Activated T-cell treated with anti-CD3 and anti-CD28 coated beads, Interleukin-2, amount 50 U/mL, for 72 hours (primary cell): ENCODE measurements around the gene PID1. TPM values are rescaled to one million over a fixed set of nuclear protein-coding genes. Genes with fewer than 3 reads are reported as not detected.

Source experiments
- ATAC-seq, 2 donors: fragments of 150-1000 bp; cut with Tn5 transposase; replicated peaks in 1 of 2; 2 replicates each; pipeline ENCODE4 v1.10.0; 2021; ENCODE audit warnings: moderate library complexity in 2 of 2, mild to moderate bottlenecking in 1 of 2
- DNase-seq, 2 donors: peaks; one replicate each; pipeline ENCODE4 v3.0.0; 2021 to 2022; ENCODE audit warnings: mixed read lengths in 1 of 2
- H3K27ac Mint-ChIP-seq: one replicate; pipeline ENCODE4 v1.8.0; 2022; ENCODE audit warnings: mild to moderate bottlenecking, moderate library complexity, mixed read lengths
- H3K27me3 Mint-ChIP-seq: one replicate; pipeline ENCODE4 v1.8.0; 2022; ENCODE audit warnings: low read depth, mixed read lengths
- H3K36me3 Mint-ChIP-seq, 2 donors: one replicate each; pipeline ENCODE4 v1.8.0; 2022; ENCODE audit warnings: mixed read lengths in 2 of 2, mild to moderate bottlenecking in 1 of 2; ENCODE audit not compliant: insufficient read depth in 2 of 2
- H3K4me1 Mint-ChIP-seq: one replicate; pipeline ENCODE4 v1.8.0; 2022; ENCODE audit warnings: low read depth, mixed read lengths
- H3K4me3 Mint-ChIP-seq, 2 donors: one replicate each; pipeline ENCODE4 v1.8.0; 2022; ENCODE audit warnings: mild to moderate bottlenecking in 2 of 2, mixed read lengths in 2 of 2, moderate library complexity in 2 of 2
- H3K9me3 Mint-ChIP-seq, 2 donors: one replicate each; pipeline ENCODE4 v1.8.0; 2022; ENCODE audit warnings: mixed read lengths in 2 of 2
- total RNA-seq, 2 donors: library from RNA; stranded (reverse); gene quantifications; one replicate each; pipeline ENCODE4 v1.2.3, GENCODE V29; 2022

Gene PID1
- total RNA-seq, 2 donors from 2014 or later: not detected

GRCh38 chr2:229275506-229275905, 4.4 kb upstream of the PID1 start:
- Mint-ChIP-seq H3K27me3 (peaks cover 16% of the 10 kb centered on the region), H3K27ac (no peak overlapping the region), H3K4me3 (no peak overlapping the region), H3K4me1 (no peaks in the 10 kb centered on the region), H3K36me3 (no peaks in the 10 kb centered on the region), H3K9me3 (no peaks in the 10 kb centered on the region)
- DNase-seq: no peak
- no peak for ATAC-seq

GRCh38 chr2:229273723-229274338, 2.7 kb upstream of the PID1 start:
- Mint-ChIP-seq H3K9me3 (no peaks in the 10 kb centered on the region), H3K27me3 (peaks cover 22% of the 10 kb centered on the region), H3K27ac (no peak overlapping the region), H3K36me3 (no peaks in the 10 kb centered on the region), H3K4me3 (no peak overlapping the region), H3K4me1 (no peaks in the 10 kb centered on the region)
- no peak for ATAC-seq
- no peak for DNase-seq

GRCh38 chr2:229273006-229273722, 2.1 kb upstream of the PID1 start:
- H3K27me3 Mint-ChIP-seq: peaks cover 27% of the 10 kb centered on the region
- DNase-seq (no peak), ATAC-seq (no peak)
- no peak overlapping the region for H3K4me3 Mint-ChIP-seq
- H3K4me1 Mint-ChIP-seq: no peaks in the 10 kb centered on the region
- H3K9me3 Mint-ChIP-seq: no peaks in the 10 kb centered on the region
- H3K27ac Mint-ChIP-seq: no peak overlapping the region
- H3K36me3 Mint-ChIP-seq: no peaks in the 10 kb centered on the region

- no peak for DNase-seq
- Mint-ChIP-seq H3K27me3 (peaks cover 23% of the 10 kb centered on the region), H3K36me3 (no peaks in the 10 kb centered on the region), H3K9me3 (no peaks in the 10 kb centered on the region), H3K4me3 (no peak overlapping the region), H3K4me1 (no peaks in the 10 kb centered on the region), H3K27ac (no peak overlapping the region)
- ATAC-seq: no peak
Observed at GRCh38 chr2:229269941-229270340, 1.1 kb downstream of the PID1 start.

- Mint-ChIP-seq H3K4me3 (no peak overlapping the region), H3K27me3 (peaks cover 23% of the 10 kb centered on the region), H3K4me1 (no peaks in the 10 kb centered on the region), H3K9me3 (peaks cover 0 to under 1% of the 10 kb centered on the region in 2 donors), H3K36me3 (no peaks in the 10 kb centered on the region), H3K27ac (no peak overlapping the region)
- ATAC-seq (no peak), DNase-seq (no peak)
Observed at GRCh38 chr2:229269146-229269545, 1.9 kb downstream of the PID1 start.

- Mint-ChIP-seq H3K27me3 (peaks cover 23% of the 10 kb centered on the region), H3K27ac (no peak overlapping the region), H3K4me1 (no peaks in the 10 kb centered on the region), H3K36me3 (no peaks in the 10 kb centered on the region), H3K4me3 (no peak overlapping the region), H3K9me3 (peaks cover 0 to 2% of the 10 kb centered on the region in 2 donors)
- DNase-seq: no peak
- no peak for ATAC-seq
Observed at GRCh38 chr2:229268626-229269025, 2.5 kb downstream of the PID1 start.

- Mint-ChIP-seq H3K27me3 (peaks cover 18% of the 10 kb centered on the region), H3K36me3 (no peaks in the 10 kb centered on the region), H3K4me1 (no peaks in the 10 kb centered on the region), H3K27ac (no peak overlapping the region), H3K4me3 (no peak overlapping the region), H3K9me3 (peaks cover 0 to 2% of the 10 kb centered on the region in 2 donors)
- DNase-seq: no peak
- no peak for ATAC-seq
Observed at GRCh38 chr2:229267080-229267479, 4.0 kb downstream of the PID1 start.

GRCh38 chr2:229265727-229266126, 5.4 kb downstream of the PID1 start:
- Mint-ChIP-seq H3K4me3 (no peak overlapping the region), H3K27me3 (peaks cover 11% of the 10 kb centered on the region), H3K4me1 (no peaks in the 10 kb centered on the region), H3K36me3 (no peaks in the 10 kb centered on the region), H3K27ac (no peak overlapping the region), H3K9me3 (peaks cover 0 to 2% of the 10 kb centered on the region in 2 donors)
- DNase-seq: no peak
- no peak for ATAC-seq

GRCh38 chr2:229261599-229261998, 9.5 kb downstream of the PID1 start:
- no peak for ATAC-seq
- Mint-ChIP-seq H3K27me3 (no peaks in the 10 kb centered on the region), H3K27ac (no peak overlapping the region)

GRCh38 chr2:229261076-229261475, 10.0 kb downstream of the PID1 start:
- no peak for ATAC-seq
- H3K4me1 Mint-ChIP-seq: no peaks in the 10 kb centered on the region
- no peak for DNase-seq
- H3K27me3 Mint-ChIP-seq: no peaks in the 10 kb centered on the region
- H3K4me3 Mint-ChIP-seq: no peak overlapping the region
- H3K9me3 Mint-ChIP-seq: peaks cover 2 to 3% of the 10 kb centered on the region in 2 donors
- no peak overlapping the region for H3K27ac Mint-ChIP-seq
- no peaks in the 10 kb centered on the region for H3K36me3 Mint-ChIP-seq

More at GRCh38 chr2:229261599-229261998, 9.5 kb downstream of the PID1 start:
- Mint-ChIP-seq H3K36me3 (no peaks in the 10 kb centered on the region), H3K9me3 (peaks cover 2 to 3% of the 10 kb centered on the region in 2 donors), H3K4me1 (no peaks in the 10 kb centered on the region), H3K4me3 (no peak overlapping the region)
- no peak for DNase-seq

GRCh38 chr2:229257985-229258384, 13.1 kb downstream of the PID1 start:
- H3K36me3 Mint-ChIP-seq: no peaks in the 10 kb centered on the region
- no peaks in the 10 kb centered on the region for H3K27me3 Mint-ChIP-seq
- peaks cover 3% of the 10 kb centered on the region in 2 donors for H3K9me3 Mint-ChIP-seq
- H3K27ac Mint-ChIP-seq: no peak overlapping the region
- no peaks in the 10 kb centered on the region for H3K4me1 Mint-ChIP-seq
- DNase-seq (no peak), ATAC-seq (no peak)
- no peak overlapping the region for H3K4me3 Mint-ChIP-seq

- H3K27me3 Mint-ChIP-seq: no peaks in the 10 kb centered on the region
- H3K27ac Mint-ChIP-seq: no peak overlapping the region
- DNase-seq: no peak
- H3K36me3 Mint-ChIP-seq: no peaks in the 10 kb centered on the region
- ATAC-seq: no peak
- H3K4me3 Mint-ChIP-seq: no peak overlapping the region
- H3K4me1 Mint-ChIP-seq: no peaks in the 10 kb centered on the region
- H3K9me3 Mint-ChIP-seq: peaks cover 3% of the 10 kb centered on the region in 2 donors
Observed at GRCh38 chr2:229256376-229256775, 14.7 kb downstream of the PID1 start.

- no peak for DNase-seq
- H3K4me3 Mint-ChIP-seq: no peak overlapping the region
- H3K27me3 Mint-ChIP-seq: no peaks in the 10 kb centered on the region
- H3K9me3 Mint-ChIP-seq: peaks cover 3% of the 10 kb centered on the region in 2 donors
- H3K27ac Mint-ChIP-seq: no peak overlapping the region
- no peak for ATAC-seq
- no peaks in the 10 kb centered on the region for H3K4me1 Mint-ChIP-seq
- H3K36me3 Mint-ChIP-seq: no peaks in the 10 kb centered on the region
Observed at GRCh38 chr2:229254206-229254605, 16.9 kb downstream of the PID1 start.

GRCh38 chr2:229252996-229253395, 18.1 kb downstream of the PID1 start:
- Mint-ChIP-seq H3K27me3 (no peaks in the 10 kb centered on the region), H3K9me3 (peaks cover 3% of the 10 kb centered on the region in 2 donors), H3K27ac (no peak overlapping the region), H3K4me3 (no peak overlapping the region), H3K4me1 (no peaks in the 10 kb centered on the region), H3K36me3 (no peaks in the 10 kb centered on the region)
- no peak for ATAC-seq
- DNase-seq: no peak
